Regular cardiac myocyte (primary cell): ENCODE data around the gene CDC45. TPM values are rescaled to one million over a fixed set of nuclear protein-coding genes. Genes with fewer than 3 reads are reported as not detected.

Source experiments
- total RNA-seq: library from RNA; depleted of rRNA; stranded (reverse); fragments of >200 nt; gene quantifications from 2 replicates; pipeline ENCODE4 v1.2.3, GENCODE V29; 2014

CDC45 gene, protein sequence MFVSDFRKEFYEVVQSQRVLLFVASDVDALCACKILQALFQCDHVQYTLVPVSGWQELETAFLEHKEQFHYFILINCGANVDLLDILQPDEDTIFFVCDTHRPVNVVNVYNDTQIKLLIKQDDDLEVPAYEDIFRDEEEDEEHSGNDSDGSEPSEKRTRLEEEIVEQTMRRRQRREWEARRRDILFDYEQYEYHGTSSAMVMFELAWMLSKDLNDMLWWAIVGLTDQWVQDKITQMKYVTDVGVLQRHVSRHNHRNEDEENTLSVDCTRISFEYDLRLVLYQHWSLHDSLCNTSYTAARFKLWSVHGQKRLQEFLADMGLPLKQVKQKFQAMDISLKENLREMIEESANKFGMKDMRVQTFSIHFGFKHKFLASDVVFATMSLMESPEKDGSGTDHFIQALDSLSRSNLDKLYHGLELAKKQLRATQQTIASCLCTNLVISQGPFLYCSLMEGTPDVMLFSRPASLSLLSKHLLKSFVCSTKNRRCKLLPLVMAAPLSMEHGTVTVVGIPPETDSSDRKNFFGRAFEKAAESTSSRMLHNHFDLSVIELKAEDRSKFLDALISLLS
- total RNA-seq = 2.3 and 38.7 TPM in 2 replicates

DNA sequence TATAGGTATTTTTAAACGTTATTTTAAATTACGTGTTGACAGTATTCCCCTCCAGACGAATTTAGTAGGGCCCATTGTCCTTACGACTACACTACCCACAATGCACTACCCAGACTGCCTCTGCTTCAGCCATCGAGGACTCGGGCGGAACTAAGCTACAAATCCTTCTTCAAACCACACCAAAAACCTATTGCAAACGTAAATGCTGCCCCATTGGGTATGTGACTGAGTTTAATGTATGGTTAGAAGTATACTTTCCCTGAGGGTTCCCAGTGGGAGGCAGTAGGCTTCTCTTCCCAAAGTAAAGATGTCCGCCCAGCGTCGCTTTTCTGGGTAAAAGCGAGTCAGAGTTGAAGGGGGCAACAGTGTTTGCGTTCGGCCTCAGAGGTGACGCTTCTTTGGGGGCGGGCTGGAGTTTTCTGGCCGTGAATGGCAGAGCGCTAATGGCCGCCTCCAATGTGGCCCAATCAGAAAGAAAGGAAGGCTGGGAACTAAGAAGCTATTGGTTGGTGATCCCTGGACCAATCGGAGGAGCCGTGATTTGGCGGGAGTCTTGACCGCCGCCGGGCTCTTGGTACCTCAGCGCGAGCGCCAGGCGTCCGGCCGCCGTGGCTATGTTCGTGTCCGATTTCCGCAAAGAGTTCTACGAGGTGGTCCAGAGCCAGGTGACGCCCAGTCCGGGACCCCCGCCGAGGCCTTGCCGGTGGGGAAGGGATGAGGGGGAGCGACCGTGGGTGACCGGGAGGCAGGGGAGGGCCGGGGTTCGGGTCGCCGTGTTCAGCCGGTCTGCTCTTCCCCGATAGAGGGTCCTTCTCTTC lies at the start of gene CDC45:
TSS of gene CDC45 (plus strand) at position 566 of the 818 bp plus-strand sequence. CDS start at position 615, 49 bp downstream.

DNA sequence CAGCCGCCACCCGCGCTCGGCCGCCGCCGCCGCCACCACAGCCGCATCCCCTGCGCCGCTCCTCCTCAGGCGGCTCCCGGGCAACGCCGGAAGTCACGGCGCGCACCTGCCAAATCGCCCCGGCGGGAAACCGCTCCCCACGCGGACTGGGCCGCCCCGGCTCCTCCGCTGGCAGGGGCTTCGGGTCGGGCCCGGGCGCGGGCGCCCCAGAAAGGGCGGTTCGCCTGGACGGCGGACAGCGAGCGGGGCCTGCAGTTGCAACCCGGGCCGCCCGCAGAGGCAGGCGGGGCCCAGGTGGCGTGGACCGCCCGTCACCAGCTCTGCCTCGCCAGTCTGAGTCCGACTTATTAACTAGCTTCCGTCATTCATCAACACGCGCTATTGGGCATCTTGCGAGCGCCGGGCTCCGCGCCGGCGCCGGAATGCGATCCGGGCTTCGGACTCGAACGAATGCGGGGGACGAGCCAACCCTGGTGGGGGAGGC lies 48.0 kb upstream of the CDC45 start, which contains the start of gene HIRA:
TSS of gene HIRA (minus strand) at position 85 of the 484 bp plus-strand sequence. CDS start 257 bp downstream, outside the sequence.

DNA sequence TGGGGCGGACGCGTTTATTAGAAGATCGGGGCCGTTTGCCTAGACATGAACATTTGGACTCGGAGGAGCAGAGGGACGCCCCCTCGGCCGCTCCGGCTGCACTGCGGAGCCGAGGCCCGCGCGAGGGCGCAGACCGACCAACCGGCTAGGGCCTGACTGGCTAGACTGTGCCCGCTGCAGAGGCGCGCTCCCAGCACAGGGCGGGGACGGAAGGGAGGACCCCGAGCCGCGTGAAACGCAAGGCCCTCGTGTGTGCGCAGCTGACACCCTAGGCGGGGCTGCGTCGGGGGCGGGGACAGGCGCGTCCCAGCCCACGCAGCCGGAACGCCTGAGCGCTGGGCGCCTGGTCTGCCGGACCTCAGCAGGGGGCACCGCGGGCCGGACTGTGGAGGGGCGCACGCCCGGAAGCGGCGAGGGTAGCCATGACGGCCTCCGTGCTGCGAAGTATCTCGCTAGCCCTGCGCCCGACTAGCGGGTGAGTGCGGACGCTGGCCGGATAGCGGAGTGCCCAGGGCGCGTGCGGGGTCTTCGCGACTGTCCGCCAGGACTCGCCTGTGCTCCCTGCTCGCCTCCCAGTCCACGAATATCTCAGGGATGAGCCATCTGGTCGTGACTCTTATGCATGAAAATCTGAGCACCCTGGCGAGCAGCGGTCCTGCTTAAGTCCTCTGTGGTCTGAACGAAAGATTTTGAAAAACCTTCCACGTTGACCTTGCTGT lies 47.4 kb upstream of the CDC45 start, which contains the start of gene MRPL40:
TSS of gene MRPL40 (plus strand) at position 413 of the 719 bp plus-strand sequence. CDS start at position 423, 10 bp downstream.

DNA sequence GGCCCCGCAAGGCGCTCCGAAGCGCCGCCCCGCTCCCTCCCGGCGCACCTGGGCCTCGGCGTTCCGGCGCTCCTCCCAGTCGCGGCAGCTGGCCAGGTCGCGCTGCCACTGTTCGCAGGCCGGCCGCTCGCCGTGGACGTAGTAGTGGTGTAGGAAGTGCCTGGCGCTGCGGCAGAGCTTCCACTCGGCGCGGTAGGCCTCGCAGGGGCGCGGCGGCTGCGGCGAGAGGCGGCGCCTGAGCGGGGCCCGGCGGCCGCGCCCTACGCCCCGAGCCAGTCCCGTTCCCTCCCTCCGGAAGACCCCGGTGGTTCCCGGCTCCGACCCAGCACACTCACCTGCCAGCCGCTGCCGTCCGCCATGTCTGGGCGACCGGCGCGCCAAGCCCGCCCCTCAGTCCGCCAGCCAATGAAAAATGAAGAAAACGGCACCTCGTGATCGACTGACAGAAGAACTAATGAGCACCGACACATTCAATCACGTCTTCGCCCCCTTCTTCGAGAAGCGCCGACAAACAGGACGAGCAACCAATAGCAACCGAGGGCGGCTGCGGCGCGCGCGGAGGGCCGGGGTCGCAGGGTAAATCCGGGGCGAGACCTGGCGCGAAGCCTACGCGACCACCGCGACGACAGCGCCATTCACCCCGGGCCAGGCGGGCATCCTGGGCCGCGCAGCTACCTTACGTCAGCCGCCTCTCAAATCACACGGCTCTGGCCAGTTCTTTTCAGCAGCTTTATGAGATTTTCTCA lies 32.2 kb upstream of the CDC45 start, which contains the start of gene C22orf39:
TSS of gene C22orf39 (minus strand) at position 382 of the 746 bp plus-strand sequence. CDS start at position 359, 23 bp downstream.

DNA sequence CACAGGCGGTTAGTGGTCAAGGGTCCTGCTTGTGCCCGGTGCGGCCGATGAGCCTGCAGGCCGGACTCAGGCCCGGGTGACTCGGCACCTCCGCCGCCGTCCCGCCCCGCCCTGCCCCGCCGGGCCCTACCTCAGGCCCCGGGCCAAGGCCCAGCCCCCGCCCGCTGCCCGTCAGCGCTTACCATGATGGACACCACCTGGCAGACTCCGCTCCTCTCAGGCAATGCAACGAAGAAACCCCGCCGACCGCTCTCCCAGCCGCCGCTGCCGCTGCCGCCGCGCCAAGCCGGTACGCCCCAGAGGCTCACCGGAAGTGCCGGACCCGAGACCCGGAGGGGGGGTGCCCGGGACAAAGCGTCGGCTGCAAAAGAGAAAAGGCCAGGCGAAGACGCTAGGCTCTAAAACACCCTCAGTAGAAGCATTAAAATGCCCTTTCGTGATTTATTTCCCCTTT lies 792 bp upstream of the CDC45 start, which contains the start of gene UFD1:
TSS of gene UFD1 (minus strand) at position 293 of the 454 bp plus-strand sequence. CDS start at position 185, 108 bp downstream.

DNA sequence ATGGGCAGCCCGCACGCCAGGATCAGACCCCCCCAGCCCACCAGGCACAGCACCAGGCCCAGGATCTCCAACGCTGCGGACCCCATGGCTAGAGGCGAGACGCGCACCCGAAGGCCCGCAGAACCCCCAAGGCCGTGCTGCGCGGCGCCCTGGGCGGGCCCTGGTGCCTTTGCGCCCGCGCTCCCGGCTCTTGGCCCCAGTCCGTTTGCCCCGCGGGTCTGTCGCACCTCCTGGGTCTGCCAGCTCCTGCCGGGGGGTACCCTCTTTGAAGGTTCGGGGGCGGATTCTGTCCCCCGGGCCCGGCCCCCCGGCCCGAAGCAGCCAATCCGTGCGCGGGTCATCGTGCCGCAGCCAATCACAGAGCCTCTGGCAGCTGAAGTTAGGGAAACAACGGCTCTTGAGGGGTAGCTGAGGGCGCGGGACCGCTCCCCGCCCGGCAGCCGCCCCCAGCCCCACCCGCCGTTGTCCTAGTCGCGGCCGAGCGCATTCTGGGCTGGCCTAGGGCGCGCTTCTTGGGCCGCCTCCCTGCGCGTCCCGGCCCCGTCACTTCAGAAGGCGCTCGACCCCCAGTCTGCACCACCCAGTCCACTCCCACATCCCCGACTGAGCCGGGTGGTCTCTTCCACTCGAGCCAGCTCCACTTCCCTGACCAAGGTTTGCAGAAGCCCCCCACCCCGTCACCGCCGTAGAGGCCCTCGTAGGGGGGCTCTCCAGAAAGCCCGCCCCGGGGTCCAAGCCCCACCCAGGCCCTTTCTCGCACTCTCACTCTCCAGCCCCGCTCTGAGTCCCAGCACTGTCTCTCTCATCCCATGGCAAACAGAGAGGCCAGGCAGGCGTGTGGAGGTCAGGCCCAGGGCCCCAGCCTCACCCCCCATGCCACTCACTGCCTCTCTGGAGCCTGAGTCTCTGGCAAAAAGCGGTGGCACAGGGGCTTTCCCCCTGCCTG lies 44.7 kb downstream of the CDC45 start, which contains the start of gene CLDN5:
TSS of gene CLDN5 (minus strand) at position 241 of the 946 bp plus-strand sequence. CDS start at position 86, 155 bp downstream.

Other genes with a start within 250 kb of the CDC45 start
- gene CLTCL1, start 188.2 kb upstream of the CDC45 start, total RNA-seq = 10.2 and 15.2 TPM in 2 replicates
- 13.5 and 21.3 TPM in 2 replicates for gene HIRA, start 48.2 kb upstream of the CDC45 start, total RNA-seq
- gene MRPL40, start 47.4 kb upstream of the CDC45 start, total RNA-seq = 30.4 and 42.6 TPM in 2 replicates
- 13.2 and 14.8 TPM in 2 replicates for gene C22orf39, start 32.2 kb upstream of the CDC45 start, total RNA-seq
- 40.6 and 90.3 TPM in 2 replicates for gene UFD1, start 727 bp upstream of the CDC45 start, total RNA-seq
- 2.5 and 2.8 TPM in 2 replicates for gene CLDN5, start 44.5 kb downstream of the CDC45 start, total RNA-seq
- gene SEPTIN5, start 234.6 kb downstream of the CDC45 start, total RNA-seq = 12.1 and 39.2 TPM in 2 replicates
- 0.77 and 2.5 TPM in 2 replicates for gene GP1BB, start 243.6 kb downstream of the CDC45 start, total RNA-seq